Stimulated activated CD4-positive, alpha-beta T cell treated with anti-CD3 and anti-CD28 coated beads, Interleukin-1b, Interleukin-23, amount 100 ng/mL, for 48 hours (primary cell): ENCODE measurements around the gene EXOC6B.
"Not testable (repeated sequence)": the region's sequence is repeated elsewhere in the genome, so short reads cannot be mapped to it uniquely, and the experiment has no call there.

Experiments used
- DNase-seq: peaks from one replicate; pipeline ENCODE4 v3.0.0-alpha.2; 2020

EXOC6B gene

DNA sequence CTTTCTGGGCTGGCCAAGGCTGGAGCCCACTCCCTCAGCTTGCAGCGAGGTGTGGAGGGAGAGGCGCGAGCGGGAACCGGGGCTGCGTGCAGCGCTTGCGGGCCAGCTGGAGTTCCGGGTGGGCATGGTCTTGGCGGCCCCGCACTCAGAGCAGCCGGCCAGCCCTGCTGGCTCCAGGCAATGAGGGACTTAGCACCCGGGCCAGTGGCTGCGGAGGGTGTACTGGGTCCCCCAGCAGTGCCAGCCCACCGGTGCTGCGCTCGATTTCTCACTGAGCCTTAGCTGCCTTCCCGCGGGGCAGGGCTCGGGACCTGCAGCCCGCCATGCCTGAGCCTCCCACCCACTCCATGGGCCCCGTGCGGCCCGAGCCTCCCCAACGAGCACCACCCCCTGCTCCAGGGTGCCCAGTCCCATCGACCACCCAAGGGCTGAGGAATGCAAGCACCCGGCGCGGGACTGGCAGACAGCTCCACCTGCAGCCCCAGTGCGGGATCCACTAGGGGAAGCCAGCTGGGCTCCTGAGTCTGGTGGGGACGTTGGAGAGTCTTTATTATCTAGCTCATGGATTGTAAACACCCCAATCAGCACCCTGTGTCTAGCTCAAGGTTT is 404.0 kb downstream of the EXOC6B start:
- not testable (repeated sequence) for DNase-seq

DNA sequence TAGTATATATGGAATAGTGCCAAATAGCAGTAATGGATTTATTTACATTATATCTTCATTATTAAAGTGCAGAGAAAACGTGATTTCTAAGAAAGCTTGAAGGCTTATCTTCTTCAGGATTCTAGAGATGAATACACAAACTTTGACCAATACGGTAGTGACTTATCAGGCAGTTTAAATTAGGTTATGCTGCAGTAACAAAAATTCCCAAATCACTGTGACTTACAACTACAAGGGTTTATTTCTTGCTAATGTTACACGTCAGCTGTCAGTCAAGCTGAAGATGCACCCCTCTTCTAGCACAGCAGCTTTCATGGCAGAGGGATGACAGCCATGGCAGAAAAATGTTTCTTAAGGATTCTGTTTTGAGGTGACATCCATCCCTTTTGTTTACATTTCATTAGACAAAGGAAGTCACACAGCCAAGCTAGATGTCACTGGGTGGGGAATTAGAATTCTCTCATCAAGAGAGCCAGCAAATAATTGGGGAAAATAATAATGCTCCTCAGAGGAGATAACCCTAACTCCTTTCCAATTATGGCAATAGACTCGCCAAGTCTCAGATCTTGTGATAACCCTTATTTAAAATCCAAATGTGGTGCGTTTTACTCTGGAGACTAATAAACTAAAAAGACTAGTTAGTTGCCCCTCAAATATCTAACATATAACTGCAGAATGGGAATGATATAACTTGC is 409.9 kb downstream of the EXOC6B start:
- DNase-seq = no peak

DNA sequence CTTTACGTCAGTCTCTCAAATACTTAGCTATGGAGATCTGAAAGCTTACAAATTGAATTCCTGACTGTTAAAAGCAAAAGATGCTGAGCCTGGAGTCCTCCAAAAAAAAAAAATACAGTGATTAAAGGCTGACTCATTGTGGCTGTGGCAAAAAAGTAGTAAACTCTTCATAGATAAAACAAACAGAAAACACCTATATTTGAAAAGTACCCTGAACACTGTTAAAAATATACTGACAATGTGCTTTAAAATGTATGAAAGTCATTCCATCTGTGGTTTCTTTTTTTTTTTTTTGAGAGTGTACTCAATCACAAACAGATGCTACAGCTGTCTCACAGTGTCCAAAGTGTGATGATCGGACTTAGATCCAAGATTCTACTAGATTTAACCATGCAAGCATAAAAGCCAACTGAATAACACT is 410.6 kb downstream of the EXOC6B start:
- no peak for DNase-seq

DNA sequence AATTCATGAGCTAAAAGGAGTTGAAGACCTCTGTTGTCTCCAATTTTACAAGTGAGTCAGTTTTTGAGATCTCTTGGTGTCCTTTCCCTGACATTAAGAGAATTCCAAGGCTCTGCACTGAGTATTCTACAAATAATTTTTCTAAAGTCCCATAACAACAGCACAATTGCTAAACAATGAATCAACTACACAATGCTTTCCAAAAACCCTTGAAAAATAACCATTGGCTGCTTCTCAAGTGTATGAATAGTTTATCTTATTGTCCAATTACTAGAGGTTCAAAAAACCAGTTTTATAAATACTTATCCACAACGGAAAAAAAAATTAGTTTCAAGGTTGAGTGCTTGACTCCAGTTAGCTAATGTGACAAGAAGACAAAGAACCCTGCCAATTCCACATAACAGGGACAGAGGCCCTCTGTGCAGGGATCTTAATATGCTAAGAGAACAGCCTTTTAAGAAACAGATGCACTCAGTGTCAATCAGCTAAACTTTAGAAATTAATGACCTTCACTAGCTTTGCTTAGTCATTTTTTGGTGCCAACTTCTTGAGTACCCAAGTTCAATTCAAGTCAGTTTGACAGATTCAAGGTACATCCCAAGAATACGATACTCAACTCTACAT is 411.6 kb downstream of the EXOC6B start:
- DNase-seq = no peak

DNA sequence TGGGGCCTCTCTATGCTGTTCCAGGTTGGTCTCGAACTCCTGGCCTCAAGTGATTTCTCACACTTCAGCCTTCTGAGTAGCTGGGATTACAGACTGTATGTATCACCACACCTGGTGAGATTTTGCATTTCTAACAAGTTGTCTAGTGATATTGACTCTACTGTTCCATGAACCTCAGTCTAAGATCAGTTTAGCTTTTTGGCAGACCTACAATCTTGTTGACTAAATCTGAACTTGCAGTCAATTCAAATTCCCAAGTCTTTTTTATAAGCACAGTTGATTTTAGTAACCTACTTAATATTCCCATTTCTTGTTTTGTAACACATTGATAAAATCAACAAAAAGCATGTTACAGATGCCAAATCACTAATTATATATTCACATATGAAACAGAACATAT is 412.1 kb downstream of the EXOC6B start:
- no peak for DNase-seq

DNA sequence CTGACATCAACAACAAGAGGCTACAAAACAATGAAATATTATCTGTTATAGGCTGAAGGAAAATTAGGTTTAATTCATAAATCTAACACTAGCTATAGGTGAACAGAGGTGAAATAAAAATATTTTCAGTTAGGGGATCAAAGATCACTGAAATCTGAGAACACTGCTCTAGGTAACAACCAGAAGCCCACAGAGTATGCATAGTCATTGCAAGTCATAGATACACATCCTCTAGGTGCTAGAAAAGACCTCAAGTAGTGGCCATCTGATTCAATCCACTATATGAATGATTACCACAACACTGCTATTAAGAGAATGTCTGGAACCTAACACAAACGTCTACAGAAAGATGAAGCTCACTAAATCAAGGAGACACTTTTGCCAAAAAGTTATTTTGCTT is 413.6 kb downstream of the EXOC6B start:
- no peak for DNase-seq

DNA sequence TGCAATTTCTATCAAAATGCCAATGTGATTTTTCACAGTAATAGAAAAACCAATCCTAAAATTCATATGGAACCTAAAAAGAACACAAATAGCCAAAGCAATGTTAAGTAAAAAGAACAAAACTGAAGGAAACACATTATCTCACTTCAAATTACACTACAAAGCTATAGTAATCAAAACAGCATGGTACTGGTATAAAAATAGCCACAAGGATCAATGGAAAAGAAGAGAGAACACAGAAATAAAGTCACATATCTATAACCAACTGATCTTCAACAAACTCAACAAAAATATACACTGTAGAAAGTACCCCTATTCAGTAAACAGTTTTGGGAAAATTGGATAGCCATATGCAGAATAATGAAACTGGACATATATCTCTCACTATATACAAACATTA is 426.0 kb downstream of the EXOC6B start:
- no peak for DNase-seq

DNA sequence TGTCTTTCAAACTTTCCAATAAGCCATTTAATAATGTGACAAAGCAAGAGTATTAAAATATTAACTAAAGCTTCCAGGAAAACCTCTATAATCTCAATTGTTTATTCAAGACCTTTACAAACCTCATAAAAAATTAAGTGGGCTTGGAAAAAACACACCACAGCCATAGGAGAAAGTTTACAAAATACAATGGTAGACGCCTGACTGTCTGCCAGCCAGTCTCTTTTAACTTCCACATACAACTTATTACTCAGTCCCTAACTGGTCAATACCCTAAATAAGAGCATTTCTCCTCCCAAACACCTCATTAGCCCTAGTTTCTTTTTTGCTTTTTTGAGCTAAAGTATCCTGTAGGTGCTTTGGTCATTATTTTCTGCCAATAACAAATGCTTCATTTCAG is 430.7 kb downstream of the EXOC6B start:
- DNase-seq = no peak

DNA sequence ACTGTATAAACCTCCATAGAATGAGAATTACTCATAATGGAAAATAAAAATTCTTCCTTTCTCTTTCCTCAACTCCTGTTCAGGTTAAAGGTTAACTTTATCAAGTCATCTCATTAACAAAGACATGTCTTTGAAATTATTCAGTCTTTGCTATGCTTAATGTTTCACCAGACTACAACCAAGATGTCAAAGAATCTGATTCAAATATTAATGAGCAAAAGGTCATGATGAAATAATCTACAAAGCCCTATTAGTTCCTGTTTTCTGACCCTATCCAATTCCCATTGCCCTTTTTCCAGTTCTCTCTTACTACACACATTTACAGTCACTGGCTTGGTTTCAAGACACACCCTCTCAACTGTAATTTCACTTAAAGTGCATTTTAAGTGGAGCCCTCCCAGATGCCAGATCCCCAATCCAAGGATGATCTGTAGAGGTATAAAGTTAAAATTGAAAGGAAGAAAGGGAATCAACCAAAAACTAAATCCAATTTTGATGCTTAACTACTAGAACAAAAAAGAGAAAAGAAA is 431.2 kb downstream of the EXOC6B start:
- no peak for DNase-seq

DNA sequence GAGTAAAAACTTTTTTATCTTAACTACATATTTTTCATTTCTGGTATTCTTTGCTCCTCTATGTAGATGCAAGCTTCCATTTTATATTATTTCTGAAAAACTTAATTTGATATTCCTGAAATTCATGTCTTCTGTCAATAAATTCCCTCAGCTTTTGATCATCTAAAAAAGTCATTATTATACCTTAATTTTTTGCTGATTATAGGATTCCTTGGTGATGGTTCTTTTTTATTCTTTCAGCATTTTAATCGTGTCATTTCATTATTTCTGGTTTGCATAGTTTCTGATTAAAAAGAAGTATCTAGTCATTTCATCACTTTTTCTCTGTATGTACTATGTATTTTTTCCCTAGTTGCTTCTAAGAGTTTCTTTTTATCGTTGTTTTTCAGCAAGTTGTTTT is 436.4 kb downstream of the EXOC6B start:
- DNase-seq = no peak

DNA sequence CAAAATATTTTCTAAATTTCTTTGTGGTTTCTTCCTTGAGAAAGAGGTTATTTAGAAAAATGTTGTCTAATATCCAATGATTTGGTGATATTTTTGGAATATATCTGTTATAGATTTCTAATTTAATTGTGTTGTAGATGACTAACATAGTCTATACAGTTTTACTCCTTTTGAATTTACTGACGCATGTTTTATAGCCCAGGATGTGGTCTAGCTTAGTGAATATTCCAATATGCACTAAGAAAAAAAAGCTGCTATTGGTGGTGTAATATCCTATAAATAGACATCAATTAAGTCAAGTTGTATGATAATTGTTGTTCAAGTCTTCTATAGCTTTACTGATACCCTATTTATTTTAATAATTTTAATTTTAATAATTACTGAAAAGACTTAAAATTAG is 437.6 kb downstream of the EXOC6B start:
- DNase-seq = no peak

DNA sequence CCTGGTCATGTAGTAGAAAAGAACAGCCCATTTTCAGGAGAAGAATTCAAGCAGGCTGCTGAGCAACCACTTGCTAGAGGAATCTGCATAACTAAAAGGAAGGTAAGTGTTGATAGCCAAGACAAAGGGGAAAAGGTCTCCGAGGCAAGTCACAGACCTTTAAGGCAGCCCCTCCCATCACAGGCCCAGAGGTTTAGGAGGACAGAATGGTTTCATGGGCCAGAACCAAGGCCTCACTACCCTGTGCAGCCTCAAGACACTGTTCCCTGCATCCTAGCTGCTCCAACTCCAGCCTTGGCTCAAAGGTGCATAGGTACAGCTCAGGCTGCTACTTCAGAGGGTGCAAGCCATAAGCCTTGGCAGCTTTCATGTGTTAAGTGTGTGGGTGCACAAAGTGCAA is 439.5 kb downstream of the EXOC6B start:
- no peak for DNase-seq

DNA sequence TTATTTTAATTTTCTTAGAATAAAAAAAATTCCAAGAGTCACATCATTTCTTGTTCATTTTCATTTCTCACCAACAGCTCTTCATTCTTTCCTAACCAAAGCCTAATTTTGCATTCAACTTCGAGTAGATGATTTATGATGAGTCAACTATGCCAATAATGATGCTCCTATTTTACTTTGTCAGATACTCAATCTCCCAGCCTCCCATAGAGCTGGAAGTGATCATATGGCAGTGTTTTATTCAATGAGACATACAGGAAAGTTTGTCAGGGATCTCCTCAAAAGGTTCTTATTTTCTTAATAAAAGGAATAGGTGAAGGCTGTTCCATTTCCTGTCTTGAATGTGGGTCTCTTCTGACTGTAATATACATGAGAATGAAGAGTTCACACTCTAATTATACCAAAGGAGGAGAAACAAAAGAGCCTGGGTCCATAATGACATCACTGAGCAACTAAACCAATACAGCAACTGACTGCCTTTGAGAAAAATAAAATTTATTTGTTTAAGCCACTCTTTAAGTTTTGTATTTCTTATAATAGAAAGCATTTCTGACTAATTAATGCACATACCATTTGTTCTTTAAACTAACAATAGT is 447.0 kb downstream of the EXOC6B start:
- DNase-seq = no peak

DNA sequence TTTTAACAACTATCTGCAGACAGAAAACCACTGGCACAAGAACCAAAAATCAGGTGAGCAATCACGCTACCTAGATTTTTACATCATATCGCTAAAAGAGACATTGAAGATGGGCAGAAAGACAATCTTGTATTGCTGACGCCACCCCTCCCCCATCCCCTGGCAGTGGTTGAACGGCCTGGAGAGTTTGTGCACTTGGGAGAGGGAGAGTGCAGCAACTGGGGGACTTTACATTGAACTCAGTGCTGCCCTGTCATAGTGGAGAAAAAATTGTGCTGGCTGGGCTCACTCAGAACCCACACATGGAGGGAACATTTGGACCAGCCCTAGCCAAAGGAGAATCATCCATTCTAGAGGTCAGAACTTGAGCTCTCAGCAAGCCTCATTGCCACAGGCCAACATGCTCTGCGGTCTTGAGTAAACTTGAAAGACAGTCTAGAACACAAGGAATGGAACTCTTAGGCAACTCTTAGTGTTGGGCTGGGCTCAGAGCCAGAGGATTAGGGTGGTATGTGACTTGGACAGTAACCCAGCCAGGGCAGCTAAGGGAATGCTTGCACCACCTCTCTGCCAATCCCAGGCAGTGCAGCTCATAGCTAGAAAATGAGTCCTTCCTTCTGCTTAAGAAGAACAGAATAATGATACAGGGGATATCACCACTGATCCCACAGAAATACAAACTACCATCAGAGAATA is 458.2 kb downstream of the EXOC6B start:
- DNase-seq = no peak

DNA sequence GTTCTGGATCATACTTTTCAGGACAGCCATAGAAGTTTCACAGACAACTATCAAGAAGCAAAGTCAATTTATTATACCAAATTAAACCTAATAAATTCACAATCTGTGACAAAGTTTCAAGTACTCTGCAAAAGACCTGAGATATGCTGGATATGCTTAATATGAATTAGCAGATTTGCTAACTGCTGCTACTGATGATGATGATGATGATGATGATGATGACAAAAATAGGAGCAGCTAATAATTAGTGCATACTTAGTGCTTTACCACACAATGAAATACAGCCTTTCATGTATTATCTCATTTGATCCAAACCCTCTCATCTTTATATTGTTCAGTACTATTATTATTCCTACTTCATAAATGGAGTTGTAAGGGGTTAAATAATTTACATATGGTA is 462.4 kb downstream of the EXOC6B start:
- DNase-seq = no peak

DNA sequence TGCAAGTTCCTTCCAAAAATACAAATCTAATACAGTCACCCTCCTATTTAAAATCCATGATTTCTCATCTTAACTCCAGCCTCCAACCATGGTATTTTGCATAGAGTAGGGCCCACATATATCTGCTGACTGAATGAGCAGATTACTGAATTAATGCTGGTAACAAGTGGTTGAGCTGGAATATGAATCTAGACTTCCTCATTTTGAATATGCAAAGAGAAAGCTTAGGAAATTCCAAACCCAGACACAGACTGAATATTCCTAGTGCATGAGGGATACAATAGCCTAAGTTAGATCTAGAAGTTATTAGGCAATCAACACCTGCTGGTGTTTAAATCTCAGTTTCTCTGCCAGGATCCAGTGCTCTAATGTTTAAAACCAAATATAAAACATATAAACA is 463.1 kb downstream of the EXOC6B start:
- DNase-seq = no peak

DNA sequence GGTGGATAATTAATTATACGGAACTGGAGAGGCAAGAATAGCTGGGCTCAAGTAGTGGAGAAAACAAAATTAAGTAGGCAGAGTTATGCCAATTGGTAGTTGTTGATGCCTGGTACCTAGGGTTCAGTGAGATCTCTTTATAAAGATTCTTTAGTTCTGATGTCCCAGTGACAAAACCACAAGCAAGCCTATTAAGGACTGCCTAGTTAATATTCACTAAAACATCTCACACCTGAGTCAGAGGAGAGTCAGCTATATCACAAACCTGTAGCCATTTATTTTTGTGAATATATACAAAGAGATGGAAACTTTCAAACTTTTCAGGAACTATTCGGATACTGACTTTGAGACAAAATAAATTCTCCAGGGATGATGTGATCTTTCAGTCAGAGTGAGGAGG is 464.3 kb downstream of the EXOC6B start:
- no peak for DNase-seq

DNA sequence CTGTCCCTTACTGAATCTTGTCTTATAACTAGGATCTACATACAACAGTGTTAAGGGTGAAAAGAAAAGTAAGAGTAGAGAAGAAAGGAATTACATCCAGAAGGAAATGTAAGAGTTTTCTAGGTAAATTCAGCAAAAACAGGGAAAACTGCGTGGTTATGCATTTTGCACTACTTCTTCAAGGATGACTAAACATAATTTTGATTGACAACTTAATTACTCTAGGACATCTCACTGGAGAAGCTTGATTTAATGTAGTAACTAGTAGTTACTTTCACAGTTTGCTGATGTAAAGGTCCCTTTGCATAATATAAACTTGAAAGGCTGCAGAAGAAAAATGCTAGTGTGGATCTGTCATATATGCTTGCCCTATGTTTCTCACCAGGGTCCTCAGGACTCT is 464.8 kb downstream of the EXOC6B start:
- no peak for DNase-seq

DNA sequence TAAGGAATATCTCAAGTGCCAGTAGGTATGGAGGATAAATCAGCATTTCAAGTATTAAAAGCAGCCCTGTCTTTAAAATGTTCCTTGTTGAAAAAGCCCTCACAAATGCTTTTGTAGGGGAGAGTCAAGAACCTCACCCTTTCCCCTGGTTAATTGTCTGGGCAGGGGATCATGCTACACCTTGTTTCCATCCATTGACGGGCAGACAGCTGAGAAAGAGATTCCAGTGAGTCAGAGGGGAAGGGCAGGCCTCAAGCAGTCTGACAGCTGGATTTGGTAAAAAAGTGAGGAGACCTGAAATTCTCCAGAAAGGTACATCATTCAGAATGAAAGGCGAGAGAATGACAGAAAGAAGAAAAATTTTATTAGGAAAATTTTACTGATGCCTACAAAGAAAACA is 475.0 kb downstream of the EXOC6B start:
- DNase-seq = no peak

DNA sequence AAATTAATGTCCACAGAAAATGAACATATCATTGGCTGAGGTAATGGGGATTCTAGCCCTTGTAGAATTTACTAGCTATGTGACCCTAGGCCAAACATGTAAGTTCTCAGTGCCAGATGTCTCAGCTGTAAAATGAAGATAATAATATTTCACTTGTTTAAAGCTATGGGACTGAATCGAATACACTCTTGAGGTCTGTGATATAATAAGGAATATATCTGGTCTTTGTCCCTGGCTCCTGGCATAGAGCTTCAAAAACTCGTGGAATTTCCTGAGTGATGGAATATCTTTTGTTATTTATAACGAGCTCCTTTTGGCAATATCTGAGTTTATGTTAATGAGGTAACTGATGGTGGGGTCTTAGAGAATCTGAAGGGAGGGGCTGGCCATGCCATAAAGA is 476.8 kb downstream of the EXOC6B start:
- DNase-seq = no peak

DNA sequence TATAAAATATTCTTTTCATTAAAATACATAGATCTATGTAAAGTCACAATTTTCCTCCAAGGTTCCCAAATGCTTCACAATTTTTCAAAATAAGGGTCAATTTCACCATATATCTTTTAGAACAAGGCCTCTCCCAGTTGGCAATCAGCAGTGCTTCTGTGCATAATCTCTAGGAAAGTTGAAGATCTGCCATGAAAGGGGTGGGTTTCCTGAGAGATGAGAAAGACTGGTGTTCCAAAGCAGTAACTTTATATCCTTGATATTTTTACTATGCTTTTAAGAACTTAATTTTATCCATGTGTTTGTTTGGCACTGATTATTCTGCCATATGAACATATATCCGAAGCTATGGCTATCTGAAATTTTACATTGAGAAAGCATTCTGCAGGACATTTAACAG is 478.8 kb downstream of the EXOC6B start:
- no peak for DNase-seq

DNA sequence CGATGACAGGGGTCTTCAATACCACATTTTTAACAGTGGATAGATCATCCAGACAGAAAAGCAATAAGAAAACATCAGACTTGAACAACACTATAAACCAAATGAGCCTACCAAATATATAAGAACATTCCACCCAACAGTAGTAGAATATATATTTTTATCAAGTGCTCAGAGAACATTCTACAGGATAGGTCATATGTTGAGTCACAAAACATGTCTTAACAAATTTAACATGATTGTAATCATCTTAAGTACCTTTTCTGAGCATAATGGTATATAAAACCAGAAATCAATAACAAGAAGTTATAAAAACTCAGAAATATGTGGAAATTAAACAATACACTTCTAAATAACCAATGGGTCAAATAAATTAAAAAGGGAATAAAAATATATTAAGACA is 484.2 kb downstream of the EXOC6B start:
- DNase-seq = no peak

DNA sequence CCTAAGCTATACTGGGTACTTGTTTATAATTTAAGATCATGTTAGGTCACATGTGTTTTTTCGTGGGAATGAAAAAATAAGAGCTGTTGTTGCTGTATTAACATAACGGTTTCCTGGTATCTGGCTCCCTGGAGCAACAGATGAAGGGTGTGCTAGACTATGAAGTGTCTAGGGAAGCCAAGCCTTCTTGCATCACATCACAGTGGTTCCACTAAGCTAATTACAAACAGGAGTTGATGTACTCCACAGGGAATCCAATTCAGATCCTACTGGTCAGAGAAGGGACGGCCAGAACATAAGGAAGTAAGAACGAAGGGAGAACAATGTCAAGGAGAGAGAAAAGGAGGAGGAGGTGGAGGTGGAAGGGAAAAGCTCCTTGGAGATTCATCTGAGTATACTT is 485.2 kb downstream of the EXOC6B start:
- DNase-seq = no peak
